ENCODE measurements around the gene OLIG3.

Gene OLIG3

GRCh38 chr6:137494281-137494987 is at the start of gene OLIG3:
Gene OLIG3 (minus strand): TSS chr6:137494394. CDS start chr6:137494170, 224 bp downstream.
- TF ChIP-seq CTCF (IDR thresholded peaks at IDR 0.05; ENCODE audit: low read depth, low read length, missing control alignments) = no peak
- no peak within 1 kb of the TSS for H3K4me3 ChIP-seq (ENCODE audit: low read depth, low read length)
- no peak for DNase-seq (ENCODE audit: low read depth)

GRCh38 chr6:137543114-137543513 is 48.9 kb upstream of the OLIG3 start:
- no peak overlapping the region for H3K4me3 ChIP-seq (ENCODE audit: low read depth, low read length)
- TF ChIP-seq CTCF (IDR thresholded peaks at IDR 0.05; ENCODE audit: low read depth, low read length, missing control alignments) = no peak

GRCh38 chr6:137542713-137543112 is 48.5 kb upstream of the OLIG3 start:
- TF ChIP-seq CTCF (IDR thresholded peaks at IDR 0.05; ENCODE audit: low read depth, low read length, missing control alignments) = no peak
- no peak overlapping the region for H3K4me3 ChIP-seq (ENCODE audit: low read depth, low read length)
- DNase-seq (ENCODE audit: low read depth) = no peak

More at GRCh38 chr6:137543114-137543513, 48.9 kb upstream of the OLIG3 start:
- DNase-seq (ENCODE audit: low read depth) = no peak

GRCh38 chr6:137541534-137542063 is 47.4 kb upstream of the OLIG3 start:
- H3K4me3 ChIP-seq (ENCODE audit: low read depth, low read length) = no peak overlapping the region
- no peak for DNase-seq (ENCODE audit: low read depth)
- TF ChIP-seq CTCF (IDR thresholded peaks at IDR 0.05; ENCODE audit: low read depth, low read length, missing control alignments) = no peak

- no peak for TF ChIP-seq CTCF (IDR thresholded peaks at IDR 0.05; ENCODE audit: low read depth, low read length, missing control alignments)
- no peak for DNase-seq (ENCODE audit: low read depth)
- no peak overlapping the region for H3K4me3 ChIP-seq (ENCODE audit: low read depth, low read length)
Measured at GRCh38 chr6:137536104-137536773, 42.0 kb upstream of the OLIG3 start.

- no peak for TF ChIP-seq CTCF (IDR thresholded peaks at IDR 0.05; ENCODE audit: low read depth, low read length, missing control alignments)
- H3K4me3 ChIP-seq (ENCODE audit: low read depth, low read length) = no peak overlapping the region
- DNase-seq (ENCODE audit: low read depth) = no peak
Measured at GRCh38 chr6:137531376-137532092, 37.3 kb upstream of the OLIG3 start.

Measured in GM12864 (cell line).